GM18526 (cell line): Measurements from ENCODE around the gene WFDC13.

Experiments used
- POLR2A ChIP-seq: IDR thresholded peaks from 3 replicates; pipeline ENCODE4 v1.6.1; 2011; ENCODE audit not compliant: insufficient read length; ENCODE audit errors: extremely low read depth

The WFDC13 gene, protein sequence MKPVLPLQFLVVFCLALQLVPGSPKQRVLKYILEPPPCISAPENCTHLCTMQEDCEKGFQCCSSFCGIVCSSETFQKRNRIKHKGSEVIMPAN

GRCh38 chr20:45701873-45702272, at the start of gene WFDC13:
Gene WFDC13, plus strand, starts transcription at chr20:45702038. Its CDS starts 86 bp downstream, at chr20:45702124.
- no peak for TF ChIP-seq POLR2A

DNA sequence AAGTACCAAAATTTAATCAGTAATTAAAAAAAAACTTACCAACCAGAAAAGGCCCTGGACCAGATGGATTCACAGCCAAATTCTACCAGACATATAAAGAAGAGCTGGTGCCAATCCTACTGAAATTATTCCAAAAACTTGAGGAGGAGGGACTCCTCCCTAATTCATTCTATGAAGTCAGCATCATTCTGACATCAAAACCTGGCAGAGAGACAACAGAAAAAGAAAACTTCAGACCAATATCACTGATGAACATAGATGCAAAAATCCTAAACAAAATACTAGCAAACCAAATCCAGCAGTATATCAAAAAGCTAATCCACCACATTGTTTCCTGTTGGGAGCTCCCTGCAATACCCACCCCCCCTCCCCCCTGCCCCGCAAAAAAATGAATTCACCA, 31.7 kb upstream of the WFDC13 start, which contains the start of gene WFDC11:
WFDC11 (minus strand) TSS at position 101 of the 400 bp plus-strand sequence. CDS start 19,639 bp downstream, outside the sequence.
- TF ChIP-seq POLR2A: no peak

GRCh38 chr20:45672765-45673164, 29.1 kb upstream of the WFDC13 start:
- TF ChIP-seq POLR2A: no peak

GRCh38 chr20:45679650-45680049, 22.2 kb upstream of the WFDC13 start:
- no peak for TF ChIP-seq POLR2A

GRCh38 chr20:45685896-45686295, 15.9 kb upstream of the WFDC13 start:
- TF ChIP-seq POLR2A: no peak

DNA sequence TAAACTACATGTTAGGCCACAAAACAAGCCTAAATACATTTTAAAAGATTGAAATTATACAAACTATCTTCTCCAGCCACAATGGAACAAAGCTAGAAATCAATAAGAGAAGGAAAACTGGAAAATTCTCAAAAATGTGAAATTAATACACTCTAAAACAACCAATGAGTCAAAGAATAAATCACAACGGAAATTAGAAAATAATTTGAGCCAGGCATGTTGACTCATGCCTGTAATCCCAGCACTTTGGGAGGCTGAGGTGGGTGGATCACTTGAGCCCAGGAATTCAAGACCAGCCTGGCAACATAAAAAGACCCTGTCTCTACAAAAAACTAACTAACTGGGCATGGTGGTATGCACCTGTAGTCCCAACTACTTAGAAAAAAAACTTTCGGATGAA, 6.3 kb upstream of the WFDC13 start:
- no peak for TF ChIP-seq POLR2A

- no peak for TF ChIP-seq POLR2A
Measured at GRCh38 chr20:45701104-45701503, 734 bp upstream of the WFDC13 start.

DNA sequence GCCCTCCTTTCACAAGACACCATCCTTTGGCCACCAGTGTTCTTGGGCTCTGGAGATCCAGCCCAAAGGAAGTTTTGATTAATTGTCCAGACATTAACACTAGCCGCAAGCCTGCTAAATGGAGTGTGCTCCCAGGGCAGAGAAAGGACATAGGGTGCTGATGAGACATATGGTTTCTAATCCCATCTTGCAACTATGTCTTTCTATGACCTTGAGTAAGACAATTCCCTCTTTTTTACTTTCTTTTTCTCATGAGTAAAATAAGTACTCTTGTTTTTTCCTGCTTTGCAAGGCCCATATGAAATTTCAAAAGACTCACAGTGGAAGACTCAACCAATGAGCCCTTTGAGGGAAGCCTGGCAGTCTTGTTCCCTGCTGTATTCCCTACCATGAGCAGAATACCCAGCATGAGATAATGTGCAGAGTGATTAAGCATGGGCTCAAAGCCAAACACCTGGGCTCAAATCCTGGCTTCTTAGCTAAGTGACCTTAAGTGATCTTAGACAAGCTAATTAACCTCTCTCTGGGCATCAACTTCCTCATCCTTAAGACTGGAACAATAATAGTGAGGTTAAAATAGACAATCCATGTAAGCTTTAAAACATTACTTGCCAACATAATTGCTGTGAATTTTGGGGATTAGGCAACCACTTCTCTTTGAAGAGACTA, 3.3 kb downstream of the WFDC13 start, which contains the start of gene WFDC10B:
WFDC10B (minus strand) TSS at position 51 of the 669 bp plus-strand sequence. CDS start 19,027 bp downstream, outside the sequence.
- TF ChIP-seq POLR2A: no peak

GRCh38 chr20:45722047-45722446, 20.2 kb downstream of the WFDC13 start, which contains the start of gene SPINT4:
Gene SPINT4, plus strand, starts transcription at chr20:45722347. Its CDS starts 21 bp downstream, at chr20:45722368.
- no peak for TF ChIP-seq POLR2A

- TF ChIP-seq POLR2A: no peak
Measured at GRCh38 chr20:45725134-45725533, 23.3 kb downstream of the WFDC13 start.

DNA sequence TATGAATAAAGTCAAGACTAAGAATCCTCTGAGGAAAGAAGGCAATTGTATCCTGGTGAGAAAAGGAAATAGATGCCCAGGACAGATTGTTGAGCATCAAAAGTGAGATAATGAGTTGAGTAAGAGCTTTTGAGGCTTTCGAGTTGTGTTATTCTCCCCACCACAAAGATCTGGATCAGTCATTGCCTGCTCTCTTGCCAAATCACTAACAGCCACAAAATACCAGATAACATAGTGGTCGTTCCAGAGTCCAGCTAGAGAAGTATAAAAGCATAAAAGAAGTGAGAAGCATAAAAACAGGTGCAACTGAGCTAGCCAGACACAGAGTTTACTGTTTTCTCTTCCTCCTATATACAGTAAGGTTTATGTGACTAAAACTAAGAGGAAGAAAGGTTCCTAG, 25.2 kb downstream of the WFDC13 start:
- TF ChIP-seq POLR2A: no peak

- TF ChIP-seq POLR2A: no peak
Measured at GRCh38 chr20:45732199-45732598, 30.4 kb downstream of the WFDC13 start.

DNA sequence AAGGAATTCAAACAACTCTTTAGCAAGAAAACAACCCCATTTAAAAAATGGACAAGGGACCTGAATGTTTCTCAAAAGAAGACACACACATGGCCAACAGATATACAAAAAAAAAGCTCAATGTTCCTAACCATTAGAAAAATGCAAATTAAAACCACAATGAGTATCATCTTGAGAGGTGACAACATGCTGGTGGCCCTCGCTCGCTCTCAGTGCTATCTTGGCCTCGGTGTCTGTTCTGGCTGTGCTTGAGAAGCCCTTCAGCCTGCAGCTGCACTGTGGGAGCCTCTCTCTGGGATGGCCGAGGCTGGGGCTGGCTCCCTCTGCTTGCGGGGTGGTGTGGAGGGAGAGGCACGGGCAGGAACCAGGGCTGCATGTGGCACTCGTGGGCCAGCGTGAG, 33.7 kb downstream of the WFDC13 start:
- no peak for TF ChIP-seq POLR2A

DNA sequence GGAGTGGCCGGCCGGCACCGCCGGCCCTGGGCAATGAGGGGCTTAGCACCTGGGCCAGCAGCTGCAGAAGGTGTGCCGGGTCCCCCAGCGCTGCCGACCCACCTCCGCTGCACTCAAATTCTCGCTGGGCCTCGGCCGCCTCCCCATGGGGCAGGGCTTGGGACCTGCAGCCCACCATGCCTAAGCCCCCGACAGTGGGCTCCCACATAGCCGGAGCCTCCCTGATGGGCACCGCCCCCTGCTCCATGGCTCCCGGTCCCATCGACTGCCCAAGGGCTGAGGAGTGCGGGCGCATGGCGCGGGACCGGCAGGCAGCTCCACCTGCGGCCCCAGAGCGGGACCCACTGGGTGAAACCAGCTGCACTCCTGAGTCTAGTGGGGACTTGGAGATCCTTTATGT, 34.1 kb downstream of the WFDC13 start:
- no peak for TF ChIP-seq POLR2A

- TF ChIP-seq POLR2A: no peak
Measured at GRCh38 chr20:45742596-45742995, 40.8 kb downstream of the WFDC13 start.

GRCh38 chr20:45745015-45745414, 43.2 kb downstream of the WFDC13 start:
- no peak for TF ChIP-seq POLR2A

- TF ChIP-seq POLR2A: no peak
Measured at GRCh38 chr20:45751721-45752120, 49.9 kb downstream of the WFDC13 start.
